Measurements from ENCODE around the gene HSF5.

HSF5 gene

GRCh38 chr17:58533616-58534188, 45.5 kb upstream of the HSF5 start:
- in situ Hi-C loops (cut with MboI; ENCODE audit: low sequenced_read_pairs, unreplicated experiment) = no loop called here
- TF ChIP-seq CTCF (IDR thresholded peaks at IDR 0.05; ENCODE audit: borderline replicate concordance, control extremely low read depth, extremely low read depth, insufficient read depth, missing control alignments) = no peak
- no peak for DNase-seq (ENCODE audit: low spot score)

DNA sequence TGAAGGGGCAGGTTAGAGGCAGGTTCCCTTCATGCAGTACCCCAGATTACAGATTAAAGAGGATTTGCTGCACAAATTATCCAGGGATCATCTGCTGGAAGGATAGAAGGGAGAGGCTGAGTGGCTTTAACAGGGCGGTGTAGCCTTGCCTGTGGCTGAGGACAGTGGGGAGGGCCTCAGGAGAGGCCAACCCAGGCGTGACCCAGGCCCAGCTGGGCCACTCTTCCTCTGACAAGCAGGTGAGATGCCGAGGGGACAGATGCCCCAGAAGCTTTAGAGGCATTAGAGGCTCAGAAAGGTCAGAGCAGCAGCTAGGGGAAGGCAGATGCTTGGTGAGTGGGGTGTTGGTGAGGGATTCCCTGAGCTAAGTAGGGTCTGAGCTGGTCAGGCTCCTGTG, 44.3 kb upstream of the HSF5 start:
- no peak for TF ChIP-seq CTCF (IDR thresholded peaks at IDR 0.05; ENCODE audit: borderline replicate concordance, control extremely low read depth, extremely low read depth, insufficient read depth, missing control alignments)
- in situ Hi-C loops (cut with MboI; ENCODE audit: low sequenced_read_pairs, unreplicated experiment) = no loop called here
- no peak for DNase-seq (ENCODE audit: low spot score)

DNA sequence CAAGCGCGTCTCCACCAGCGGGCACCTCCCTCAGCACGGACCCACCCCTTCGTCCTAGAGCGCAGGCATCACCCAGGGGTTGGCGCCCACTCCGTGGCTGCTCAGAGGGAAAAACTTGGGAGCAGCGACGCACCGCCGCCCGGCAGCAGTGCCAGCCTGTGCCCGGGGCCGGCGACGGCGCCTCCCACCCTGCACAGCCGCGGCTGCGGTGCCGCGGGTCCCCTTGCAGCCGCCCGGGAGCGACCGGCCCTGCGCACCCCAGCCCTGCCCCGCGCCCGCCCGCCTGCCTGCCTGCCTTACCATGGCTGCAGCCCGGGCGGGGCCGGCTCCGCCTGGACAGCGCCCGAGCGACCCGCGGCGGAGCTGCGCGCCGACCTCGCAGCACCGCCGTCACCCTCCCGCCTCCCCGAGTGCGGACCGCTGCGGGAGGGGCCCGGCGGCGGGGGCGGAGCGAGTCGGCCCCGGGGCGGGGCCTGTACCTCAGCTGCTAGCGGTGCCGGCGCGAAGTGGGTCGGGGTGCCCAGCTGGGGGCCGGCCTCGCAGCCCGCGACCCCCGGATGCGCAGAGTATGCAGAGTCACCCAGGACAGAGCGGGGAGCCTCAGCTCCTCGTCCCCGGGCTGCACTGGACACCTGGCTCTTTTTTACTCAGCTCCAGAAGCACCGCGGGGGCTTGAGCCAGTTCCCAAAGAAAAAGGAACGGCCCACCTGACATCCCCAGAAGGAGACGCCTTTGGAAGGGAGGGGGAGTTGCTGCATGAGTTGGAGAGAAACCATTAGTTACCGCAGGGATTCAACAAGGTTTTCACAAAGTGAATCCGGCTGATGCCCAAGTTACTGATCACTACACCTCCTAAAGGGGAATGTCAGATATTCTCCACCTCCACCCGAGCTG, 43.7 kb upstream of the HSF5 start:
- no peak for TF ChIP-seq CTCF (IDR thresholded peaks at IDR 0.05; ENCODE audit: borderline replicate concordance, control extremely low read depth, extremely low read depth, insufficient read depth, missing control alignments)
- in situ Hi-C loops (cut with MboI; ENCODE audit: low sequenced_read_pairs, unreplicated experiment) = no loop called here
- peak; percentile 83 for DNase-seq (ENCODE audit: low spot score)

DNA sequence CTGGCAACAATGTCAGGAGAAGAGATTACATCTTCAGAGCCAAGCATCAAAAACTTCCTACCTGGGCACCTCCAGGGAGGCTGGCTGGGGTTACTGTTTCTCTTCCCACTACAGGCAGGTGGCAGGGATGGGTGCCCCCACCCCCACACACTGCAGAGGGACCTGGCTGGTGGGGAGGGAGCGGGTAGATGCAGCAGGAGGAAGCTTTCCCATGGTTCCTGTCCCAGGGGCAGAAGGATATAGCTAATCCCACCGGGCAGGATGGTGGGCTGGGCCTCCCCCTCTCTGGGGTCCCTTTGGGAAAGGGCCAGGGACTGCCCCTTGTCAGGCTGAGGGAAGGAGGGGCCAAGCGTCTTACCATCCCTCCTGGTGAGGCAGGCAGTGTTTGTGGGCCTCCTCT, 42.9 kb upstream of the HSF5 start:
- in situ Hi-C loops (cut with MboI; ENCODE audit: low sequenced_read_pairs, unreplicated experiment) = no loop called here
- no peak for TF ChIP-seq CTCF (IDR thresholded peaks at IDR 0.05; ENCODE audit: borderline replicate concordance, control extremely low read depth, extremely low read depth, insufficient read depth, missing control alignments)
- no peak for DNase-seq (ENCODE audit: low spot score)

DNA sequence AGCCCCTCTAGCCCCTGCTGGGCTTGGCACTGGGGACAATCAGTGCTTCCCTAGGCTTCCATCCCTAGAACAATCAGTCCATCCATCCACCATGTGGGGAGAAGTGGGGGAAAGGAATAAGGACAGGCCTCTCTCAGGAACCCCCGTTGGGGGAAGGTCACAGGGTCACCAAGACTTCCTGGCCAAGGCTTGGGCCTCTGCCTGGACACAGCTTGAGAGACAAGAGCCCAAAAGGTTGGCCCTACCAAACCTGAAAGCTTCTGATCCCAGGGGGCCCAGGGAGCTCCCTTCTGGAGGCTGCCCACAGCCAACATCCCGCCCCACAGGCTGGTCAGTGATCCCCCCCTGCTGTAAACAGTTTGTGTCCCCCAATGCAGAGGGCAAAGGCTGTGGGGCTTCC, 42.4 kb upstream of the HSF5 start:
- TF ChIP-seq CTCF (IDR thresholded peaks at IDR 0.05; ENCODE audit: borderline replicate concordance, control extremely low read depth, extremely low read depth, insufficient read depth, missing control alignments) = no peak
- DNase-seq (ENCODE audit: low spot score) = no peak
- in situ Hi-C loops (cut with MboI; ENCODE audit: low sequenced_read_pairs, unreplicated experiment) = no loop called here

DNA sequence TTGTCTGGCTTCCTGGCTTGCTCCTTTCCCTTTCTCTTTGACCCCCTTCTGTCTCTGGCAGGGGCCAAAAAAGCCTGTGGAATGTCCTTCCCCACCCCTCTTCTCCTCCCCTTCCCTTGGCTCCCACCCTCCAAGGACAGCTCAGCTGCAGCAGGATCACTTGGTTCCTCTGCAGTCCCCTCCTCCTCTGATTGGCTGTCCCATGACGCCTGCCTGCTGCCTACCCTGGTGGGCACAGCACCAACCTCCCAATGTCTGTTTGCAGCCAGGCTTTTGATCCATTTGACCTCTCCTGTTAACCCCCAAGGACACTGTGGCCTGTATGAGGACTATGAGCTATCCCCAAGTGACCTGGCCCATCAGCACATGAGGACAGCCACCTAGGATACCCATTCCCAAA, 41.1 kb upstream of the HSF5 start:
- no peak for TF ChIP-seq CTCF (IDR thresholded peaks at IDR 0.05; ENCODE audit: borderline replicate concordance, control extremely low read depth, extremely low read depth, insufficient read depth, missing control alignments)
- no peak for DNase-seq (ENCODE audit: low spot score)
- in situ Hi-C loops (cut with MboI; ENCODE audit: low sequenced_read_pairs, unreplicated experiment) = no loop called here

Data from GM13976 (cell line).